Measurements from ENCODE around the gene CD93.

CD93 gene

GRCh38 chr20:23129891-23130621 is 43.9 kb upstream of the CD93 start:
- no peak for TF ChIP-seq CTCF (IDR thresholded peaks at IDR 0.05; ENCODE audit: low read depth, low read length, missing control alignments)
- no peak for DNase-seq (ENCODE audit: extremely low read depth, low read depth)
- no peak overlapping the region for H3K4me3 ChIP-seq (replicated peaks; ENCODE audit: low read depth, low read length)

GRCh38 chr20:23129266-23129665 is 43.1 kb upstream of the CD93 start:
- DNase-seq (ENCODE audit: extremely low read depth, low read depth) = no peak
- no peak overlapping the region for H3K4me3 ChIP-seq (replicated peaks; ENCODE audit: low read depth, low read length)
- no peak for TF ChIP-seq CTCF (IDR thresholded peaks at IDR 0.05; ENCODE audit: low read depth, low read length, missing control alignments)

- no peak for TF ChIP-seq CTCF (IDR thresholded peaks at IDR 0.05; ENCODE audit: low read depth, low read length, missing control alignments)
- H3K4me3 ChIP-seq (replicated peaks; ENCODE audit: low read depth, low read length) = no peak overlapping the region
- no peak for DNase-seq (ENCODE audit: extremely low read depth, low read depth)
Measured at GRCh38 chr20:23128461-23129125, 42.5 kb upstream of the CD93 start.

- H3K4me3 ChIP-seq (replicated peaks; ENCODE audit: low read depth, low read length) = no peak overlapping the region
- TF ChIP-seq CTCF (IDR thresholded peaks at IDR 0.05; ENCODE audit: low read depth, low read length, missing control alignments) = no peak
- no peak for DNase-seq (ENCODE audit: extremely low read depth, low read depth)
Measured at GRCh38 chr20:23127506-23128279, 41.6 kb upstream of the CD93 start.

- H3K4me3 ChIP-seq (replicated peaks; ENCODE audit: low read depth, low read length) = no peak overlapping the region
- no peak for TF ChIP-seq CTCF (IDR thresholded peaks at IDR 0.05; ENCODE audit: low read depth, low read length, missing control alignments)
- no peak for DNase-seq (ENCODE audit: extremely low read depth, low read depth)
Measured at GRCh38 chr20:23126281-23127061, 40.3 kb upstream of the CD93 start.

- H3K4me3 ChIP-seq (replicated peaks; ENCODE audit: low read depth, low read length) = no peak overlapping the region
- DNase-seq (ENCODE audit: extremely low read depth, low read depth) = no peak
- TF ChIP-seq CTCF (IDR thresholded peaks at IDR 0.05; ENCODE audit: low read depth, low read length, missing control alignments) = no peak
Measured at GRCh38 chr20:23125625-23126191, 39.6 kb upstream of the CD93 start.

Measured in HFF-Myc (cell line).